ENCODE measurements around the gene ALLC. TPM values are rescaled to one million over a fixed set of nuclear protein-coding genes. Genes with fewer than 3 reads are reported as not detected.

The ALLC gene
- total and polyA plus RNA-seq, 2 experiments from 2014 or later, result not detected

GRCh38 chr2:3670376-3670775, 12.4 kb downstream of the ALLC start:
- Histone ChIP-seq H3K9me2 (ENCODE audit: insufficient read depth) (no peaks in the 10 kb centered on the region; the same call in 1 of the 2 replicates), H3K36me3 (ENCODE audit: insufficient read depth) (no peaks in the 10 kb centered on the region), H3F3A (replicated peaks; ENCODE audit: low read depth) (no peaks in the 10 kb centered on the region), H3K27me3 (ENCODE audit: insufficient read depth) (no peaks in the 10 kb centered on the region), H2AFZ (no peak overlapping the region), H3K27ac (ENCODE audit: low read depth) (no peak overlapping the region), H3K4me3 (no peak overlapping the region), H3K79me2 (replicated peaks; ENCODE audit: insufficient read depth) (no peaks in the 10 kb centered on the region), H3K4me2 (no peak overlapping the region), H4K20me1 (replicated peaks; ENCODE audit: insufficient read depth) (no peaks in the 10 kb centered on the region), H3K4me1 (ENCODE audit: insufficient read depth) (no peaks in the 10 kb centered on the region)
- TF ChIP-seq REST (IDR thresholded peaks at IDR 0.05; ENCODE audit: unreplicated experiment) (no peak), ZNF331 (CRISPR knock-in tag; IDR thresholded peaks at IDR 0.05; ENCODE audit: low read depth) (no peak), NANOG (IDR thresholded peaks at IDR 0.05; ENCODE audit: borderline replicate concordance) (no peak), EZH2phosphoT487 (IDR thresholded peaks at IDR 0.05; ENCODE audit: unreplicated experiment) (no peak), CREB1 (CRISPR knock-in tag; IDR thresholded peaks at IDR 0.05; ENCODE audit: low read depth) (no peak), JUNB (IDR thresholded peaks at IDR 0.05; ENCODE audit: unreplicated experiment) (no peak)
- Mint-ChIP-seq H3K4me3 (no peak overlapping the region), H3K4me1 (no peaks in the 10 kb centered on the region), H3K9me3 (peaks cover 43% of the 10 kb centered on the region), H3K27me3 (ENCODE audit: insufficient read depth, low read depth, poor library complexity) (peaks cover 11% of the 10 kb centered on the region), H3K27ac (no peak overlapping the region; the same call in 1 of the 2 replicates), H3K36me3 (ENCODE audit: low read depth) (peaks cover 7% of the 10 kb centered on the region; the same call in 1 of the 3 replicates)
- no peak for DNase-seq (ENCODE audit: low spot score)
- no peak for ATAC-seq

GRCh38 chr2:3670941-3671340, 12.9 kb downstream of the ALLC start:
- Histone ChIP-seq H3K9me2 (ENCODE audit: insufficient read depth) (no peaks in the 10 kb centered on the region; the same call in 1 of the 2 replicates), H3K4me2 (no peak overlapping the region), H3K4me1 (ENCODE audit: insufficient read depth) (no peaks in the 10 kb centered on the region), H3K4me3 (no peak overlapping the region), H3K36me3 (ENCODE audit: insufficient read depth) (no peaks in the 10 kb centered on the region), H4K20me1 (replicated peaks; ENCODE audit: insufficient read depth) (no peaks in the 10 kb centered on the region), H3K79me2 (replicated peaks; ENCODE audit: insufficient read depth) (no peaks in the 10 kb centered on the region), H3K27me3 (ENCODE audit: insufficient read depth) (no peaks in the 10 kb centered on the region), H3K27ac (ENCODE audit: low read depth) (no peak overlapping the region), H3F3A (replicated peaks; ENCODE audit: low read depth) (no peaks in the 10 kb centered on the region), H2AFZ (no peak overlapping the region)
- ATAC-seq (no peak), DNase-seq (ENCODE audit: low spot score) (no peak)
- peaks cover 11% of the 10 kb centered on the region for H3K27me3 Mint-ChIP-seq (ENCODE audit: insufficient read depth, low read depth, poor library complexity)
- H3K9me3 Mint-ChIP-seq, result peaks cover 49% of the 10 kb centered on the region
- peaks cover 7% of the 10 kb centered on the region; the same call in 1 of the 3 replicates for H3K36me3 Mint-ChIP-seq (ENCODE audit: low read depth)
- TF ChIP-seq EZH2phosphoT487 (IDR thresholded peaks at IDR 0.05; ENCODE audit: unreplicated experiment), result no peak
- no peak for TF ChIP-seq ZNF331 (CRISPR knock-in tag; IDR thresholded peaks at IDR 0.05; ENCODE audit: low read depth)
- no peak for TF ChIP-seq NANOG (IDR thresholded peaks at IDR 0.05; ENCODE audit: borderline replicate concordance)
- no peak for TF ChIP-seq STAT1 (IDR thresholded peaks at IDR 0.05; ENCODE audit: unreplicated experiment)
- no peak for TF ChIP-seq EZH2 (IDR thresholded peaks at IDR 0.05; ENCODE audit: low read depth, unreplicated experiment)
- no peak for TF ChIP-seq ZNF114 (CRISPR knock-in tag; IDR thresholded peaks at IDR 0.05)
- no peak for TF ChIP-seq CTCF (conservative IDR thresholded peaks at IDR 0.05; ENCODE audit: low read depth in 2 of 2)
- no peak for TF ChIP-seq JUNB (IDR thresholded peaks at IDR 0.05; ENCODE audit: unreplicated experiment)
- H3K4me3 Mint-ChIP-seq, result no peak overlapping the region
- H3K27ac Mint-ChIP-seq, result no peak overlapping the region
- no peaks in the 10 kb centered on the region for H3K4me1 Mint-ChIP-seq

All from GM23338 (cell line).